Skin of body (tissue), 2 donors: ENCODE results near the gene TMEM235. TPM values are rescaled to one million over a fixed set of nuclear protein-coding genes. Genes with fewer than 3 reads are reported as not detected.

Experiments
- DNase-seq: peaks from one replicate; lab custom pipeline; 2025; lab: John Stamatoyannopoulos, UW
- total RNA-seq: library from RNA; depleted of rRNA; stranded (reverse); fragments of >200 nt; gene quantifications from one replicate; pipeline ENCODE4 v1.2.3, GENCODE V29; 2014

The TMEM235 gene
- total RNA-seq, 1 donor from 2014 or later, result not detected

DNA sequence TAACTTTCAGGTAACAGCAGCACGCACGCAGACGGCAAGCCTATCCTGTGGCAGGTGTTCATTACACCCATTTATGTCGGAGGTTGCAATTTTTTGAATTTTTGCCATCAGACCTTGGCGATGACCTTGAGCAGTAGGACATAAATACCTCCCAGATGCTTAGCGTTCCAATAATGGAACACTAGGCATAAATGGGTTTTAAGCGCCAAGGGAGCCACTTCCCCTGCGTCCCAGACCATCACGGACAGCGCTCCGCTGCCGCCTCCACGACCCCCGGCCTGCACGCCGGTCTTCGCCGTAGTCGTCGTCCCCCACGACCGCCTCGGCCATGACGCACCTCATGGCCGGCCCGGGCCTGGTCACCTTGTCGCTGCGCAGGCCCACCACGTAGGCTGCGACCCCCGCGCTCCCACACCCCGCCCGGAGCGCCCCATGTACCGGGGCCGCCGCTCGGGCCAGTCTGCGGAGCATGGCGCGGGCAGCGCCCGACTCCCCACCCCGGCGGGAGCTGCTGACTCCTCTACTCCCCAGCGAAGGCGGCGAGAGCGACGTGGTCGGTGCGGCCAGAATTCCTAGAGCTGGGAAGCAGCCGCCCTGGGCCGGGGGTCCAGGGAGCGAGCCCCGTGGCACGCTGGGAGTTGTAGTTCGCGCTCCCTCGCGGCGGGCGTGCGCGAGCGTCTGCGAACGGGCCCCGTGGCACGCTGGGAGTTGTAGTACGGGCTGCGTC, 22.7 kb downstream of the TMEM235 start:
- DNase-seq, result peak; percentile 74

DNA sequence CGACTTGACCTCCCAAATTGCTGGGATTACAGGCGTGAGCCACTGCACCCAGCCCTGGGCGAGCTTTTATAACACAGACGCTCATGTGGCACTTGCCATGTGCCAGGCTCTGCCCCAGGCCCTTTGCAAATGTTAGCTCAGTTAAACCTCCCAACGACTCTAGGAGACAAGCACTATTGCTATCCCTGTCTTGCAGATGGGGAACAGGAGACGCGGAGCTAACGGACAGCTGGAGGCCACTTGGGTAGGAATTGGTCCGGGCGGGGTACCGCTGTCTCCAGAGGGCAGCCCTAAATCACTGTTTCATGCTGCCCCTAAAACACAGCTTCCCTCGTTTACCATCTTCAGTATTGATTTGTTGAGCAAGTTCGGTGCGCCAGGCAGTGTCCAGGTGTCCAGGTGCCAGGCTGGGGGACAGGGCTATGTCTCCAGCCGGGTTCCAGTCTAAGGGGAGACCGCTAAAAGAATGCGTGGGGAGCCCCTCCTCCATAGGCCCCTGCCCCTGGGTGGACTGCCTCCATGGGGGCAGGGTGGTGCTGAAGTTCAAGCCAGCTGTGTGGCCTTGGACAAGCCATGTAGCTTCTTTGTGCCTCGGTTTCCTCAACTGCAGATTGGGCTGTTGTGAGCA, 23.7 kb downstream of the TMEM235 start:
- DNase-seq, result no peak

DNA sequence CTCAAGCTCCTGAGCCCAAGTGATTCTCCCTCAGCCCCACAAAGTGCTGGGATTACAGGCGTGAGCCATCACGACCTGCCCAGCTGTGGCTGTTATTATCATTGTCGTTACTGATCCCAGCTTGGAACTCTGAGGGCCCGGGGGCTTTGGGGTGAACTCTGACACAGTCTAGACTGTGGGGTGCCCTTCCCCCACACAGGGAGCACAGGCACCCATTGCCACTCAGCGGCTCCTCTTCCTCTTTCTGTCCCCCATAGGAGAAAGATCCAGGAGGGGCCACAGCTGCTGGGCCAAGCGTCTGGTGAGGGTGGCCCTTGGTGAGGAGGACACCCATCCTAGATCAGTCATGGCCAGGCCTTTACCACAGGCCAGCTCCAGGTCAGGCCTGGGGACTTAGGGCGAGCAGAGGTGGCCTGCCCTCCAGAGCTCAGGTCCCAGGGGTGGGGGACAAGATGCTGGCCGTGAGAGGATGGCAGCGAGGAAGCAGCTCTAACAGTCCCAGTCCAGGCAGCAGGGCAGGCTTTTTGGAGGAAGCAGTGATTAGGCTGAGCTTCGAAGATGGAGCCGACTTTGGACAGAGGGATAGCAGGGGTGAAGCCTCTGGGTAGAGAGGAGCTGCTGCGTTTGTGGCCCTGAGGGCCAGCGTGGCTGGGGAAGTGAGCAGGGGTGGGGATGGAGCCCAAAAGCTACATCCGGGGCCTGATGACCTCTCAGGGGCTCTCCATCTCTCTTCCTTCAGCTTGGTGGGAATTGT, 24.7 kb downstream of the TMEM235 start:
- DNase-seq, result no peak

DNA sequence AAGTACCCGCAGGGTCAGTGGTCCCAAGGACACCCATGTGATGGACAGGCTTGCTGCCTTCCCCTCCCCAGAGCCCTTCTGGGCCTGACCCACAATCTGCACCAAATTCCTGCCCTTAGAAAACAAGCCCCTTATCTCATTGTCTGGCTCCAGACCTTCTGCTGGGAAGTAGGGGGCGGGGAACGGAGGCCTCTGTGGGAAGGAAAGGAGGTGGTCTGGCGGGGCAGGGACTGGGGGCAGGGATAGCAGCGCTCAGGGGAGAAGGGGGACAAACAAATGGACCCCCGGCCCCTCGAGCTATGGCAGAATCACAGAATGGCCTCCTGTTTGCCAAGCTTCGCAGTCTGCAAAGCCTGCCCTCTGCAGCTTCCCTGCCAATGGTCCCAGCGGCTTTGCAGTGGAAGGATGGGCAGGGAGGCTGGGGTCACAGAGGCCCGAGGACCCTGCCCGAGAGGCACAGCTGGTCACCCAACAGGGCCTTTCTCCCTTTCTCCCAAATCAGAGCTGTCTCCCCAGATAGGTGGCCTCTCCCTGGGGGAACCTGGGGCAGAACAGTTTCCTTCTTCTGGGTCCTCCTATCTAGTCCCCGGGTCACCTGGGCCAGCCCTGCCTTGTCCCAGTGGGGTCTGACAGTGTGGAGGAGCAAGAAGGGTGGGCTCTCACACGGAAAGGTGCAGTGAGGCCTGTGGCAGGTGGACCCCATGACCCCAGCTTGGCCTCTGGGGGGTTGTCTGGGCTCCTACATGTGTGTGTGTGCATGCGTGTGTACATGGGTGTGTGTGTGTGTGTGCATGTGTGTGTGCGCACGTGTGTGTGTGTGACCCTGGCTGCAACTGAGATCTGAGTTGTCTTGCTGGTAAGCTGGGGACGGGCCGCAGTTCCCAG, 25.5 kb downstream of the TMEM235 start:
- no peak for DNase-seq

DNA sequence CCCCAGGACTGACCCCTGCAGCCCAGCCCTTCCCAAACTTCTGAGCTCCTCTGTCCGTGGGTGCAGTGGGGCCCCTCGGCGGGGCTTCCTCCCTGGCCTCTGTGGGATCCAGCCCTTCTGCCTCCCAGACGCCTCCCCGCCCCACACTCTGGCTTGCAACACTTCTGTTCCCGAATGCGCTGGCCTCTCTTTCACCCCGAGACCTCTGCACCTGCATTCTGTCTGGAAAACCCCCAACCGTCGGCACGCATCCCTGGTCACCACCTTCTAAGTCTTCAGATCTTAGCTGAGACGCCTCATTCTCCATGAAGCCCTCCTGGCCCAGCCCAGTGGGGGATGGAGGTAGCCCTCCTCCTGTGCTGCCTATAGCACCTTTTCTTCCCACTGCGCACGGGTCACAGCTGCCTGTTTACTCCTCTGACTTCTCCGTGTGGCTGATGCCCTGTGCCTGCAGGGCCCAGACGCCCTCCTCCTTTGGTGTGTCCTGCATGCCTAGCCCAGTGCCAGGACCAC, 26.4 kb downstream of the TMEM235 start:
- DNase-seq, result no peak

DNA sequence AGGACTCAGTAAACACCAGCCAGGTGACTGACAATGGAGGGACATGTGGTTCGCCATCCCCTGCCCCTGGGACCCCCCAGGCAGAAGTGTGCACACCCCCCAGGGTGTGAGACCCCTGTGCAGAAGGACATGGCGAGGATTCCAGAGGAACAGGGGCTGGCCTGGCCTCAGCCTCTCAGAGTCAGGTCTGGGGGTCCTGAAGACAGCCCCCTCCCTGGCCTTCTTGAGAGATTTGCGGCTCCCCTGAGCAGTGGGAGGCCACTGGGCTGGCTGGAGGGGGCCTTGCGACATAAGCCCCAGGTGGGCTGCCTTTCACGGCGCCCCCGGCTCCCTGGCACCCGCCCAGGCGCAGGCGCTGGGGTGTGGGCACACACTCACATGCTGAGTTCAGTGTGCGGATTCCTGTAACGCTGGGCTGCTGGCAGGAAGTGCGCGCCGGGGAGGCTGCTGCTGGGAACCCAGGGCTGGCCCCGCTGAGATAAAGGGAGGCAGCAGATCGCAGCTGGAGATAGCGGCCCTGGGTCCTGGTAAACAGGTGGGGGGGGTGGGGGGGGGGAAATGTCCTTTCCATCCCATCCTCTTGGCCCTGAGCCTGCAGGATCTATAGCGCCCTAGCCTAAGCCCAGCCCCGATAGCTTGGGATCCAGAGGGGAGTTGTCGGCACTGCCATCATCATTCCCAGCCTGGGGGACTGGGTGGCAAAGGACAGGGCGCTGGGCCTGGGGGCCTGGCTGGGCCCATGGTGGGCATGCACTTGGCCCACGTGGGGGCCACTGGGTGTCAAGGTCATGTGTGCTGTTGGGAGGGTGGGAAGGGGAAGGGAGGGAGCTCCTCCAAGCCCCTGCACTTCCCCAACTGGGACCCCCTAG, 27.1 kb downstream of the TMEM235 start:
- no peak for DNase-seq

DNA sequence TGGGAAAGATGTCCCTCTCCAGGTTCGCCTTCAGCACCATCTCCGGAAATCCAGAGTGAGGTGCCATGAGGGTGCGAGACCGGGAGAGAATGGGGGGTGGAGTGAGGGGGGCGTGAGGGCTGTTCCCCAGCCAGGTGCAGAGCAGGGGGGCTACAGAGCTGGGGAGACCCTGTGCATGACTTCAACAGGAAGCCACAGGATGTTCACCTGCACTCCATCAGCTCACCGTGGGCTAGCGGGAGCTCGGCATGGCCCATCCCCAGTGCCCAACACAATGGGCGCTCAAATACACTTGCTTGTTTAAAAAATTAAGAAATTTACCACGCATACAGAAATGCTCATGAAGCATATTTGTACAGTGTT, 27.7 kb downstream of the TMEM235 start:
- DNase-seq, result no peak

DNA sequence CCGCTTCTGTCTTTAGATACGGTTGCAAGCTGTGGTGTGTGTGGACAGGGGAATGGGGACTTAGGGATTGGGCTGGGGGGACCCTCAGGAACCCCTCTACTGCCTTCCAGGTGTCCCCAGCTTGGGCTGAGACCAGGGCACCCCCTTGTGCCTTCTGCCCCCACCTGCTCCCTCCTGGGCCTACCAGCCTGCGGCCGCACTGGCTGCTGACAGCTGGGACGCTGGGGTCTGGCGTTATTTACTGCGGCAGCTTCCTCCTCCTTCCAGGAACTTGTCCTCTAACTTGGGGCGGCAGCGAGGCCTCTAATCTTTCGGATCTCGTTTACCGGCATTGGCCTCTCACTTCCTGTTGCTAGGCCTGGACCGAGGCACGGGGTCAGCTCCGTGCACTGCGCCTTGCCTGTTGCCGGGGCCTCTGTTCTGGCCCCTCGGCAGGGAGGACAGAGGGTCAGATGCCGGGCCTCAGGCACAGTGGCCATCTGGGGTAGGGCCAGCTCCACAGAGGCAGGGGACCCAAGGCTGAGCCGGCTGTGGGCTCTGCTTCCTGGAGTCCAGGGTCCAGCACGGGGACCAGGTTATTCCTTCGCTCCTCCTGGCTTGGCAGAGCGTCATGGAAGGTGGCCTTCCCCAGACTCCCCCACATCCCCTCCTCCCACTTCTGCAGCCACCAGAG, 31.8 kb downstream of the TMEM235 start:
- DNase-seq, result no peak

DNA sequence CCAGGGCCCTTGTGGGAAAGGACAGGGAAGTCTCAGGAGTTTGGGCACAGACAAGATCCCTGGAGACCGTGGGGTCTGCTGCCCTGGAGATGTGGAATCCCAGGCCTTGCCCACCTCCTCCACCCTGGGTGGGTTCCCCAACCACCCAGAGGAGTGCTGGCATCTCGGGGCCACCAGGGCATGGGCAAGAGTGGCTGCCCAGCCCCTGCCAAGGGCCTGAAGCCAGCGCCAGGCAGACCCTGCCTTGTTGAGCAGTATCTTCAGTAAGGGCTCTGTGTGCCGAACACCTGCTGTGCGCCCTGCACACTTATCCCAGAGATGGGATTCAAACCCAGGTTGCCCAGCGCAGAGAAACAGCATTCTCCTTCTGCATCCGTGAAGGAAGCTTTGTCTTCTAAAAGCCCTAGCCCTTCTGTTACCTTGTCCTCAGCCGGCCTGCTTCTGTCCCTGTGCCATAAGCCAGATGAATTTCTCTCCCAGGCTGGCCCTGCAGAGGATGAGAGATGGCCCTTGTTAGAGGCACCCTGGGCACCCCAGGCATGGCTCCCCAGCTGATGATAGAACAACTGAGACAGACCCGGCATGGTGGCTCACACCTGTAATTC, 32.4 kb downstream of the TMEM235 start:
- no peak for DNase-seq

DNA sequence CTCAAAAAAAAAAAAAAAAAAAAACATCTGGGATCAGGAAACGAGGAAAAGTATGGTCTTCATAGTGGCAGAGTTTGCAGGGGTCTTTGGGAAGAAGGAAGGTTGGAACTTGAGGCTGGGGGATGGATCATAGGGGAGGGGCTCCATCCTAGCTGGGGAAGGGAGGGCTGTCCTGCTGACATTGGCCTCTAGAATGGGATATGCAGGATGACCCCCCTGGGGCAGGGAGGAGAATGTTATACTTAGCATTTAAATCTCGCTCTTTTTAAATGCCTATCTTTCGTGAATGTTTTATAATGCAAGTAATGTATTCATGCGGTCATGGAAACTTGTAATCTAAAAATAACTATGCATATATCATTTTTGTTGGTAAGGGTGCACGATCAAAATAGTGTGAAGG, 33.2 kb downstream of the TMEM235 start:
- peak; percentile 27 for DNase-seq

DNA sequence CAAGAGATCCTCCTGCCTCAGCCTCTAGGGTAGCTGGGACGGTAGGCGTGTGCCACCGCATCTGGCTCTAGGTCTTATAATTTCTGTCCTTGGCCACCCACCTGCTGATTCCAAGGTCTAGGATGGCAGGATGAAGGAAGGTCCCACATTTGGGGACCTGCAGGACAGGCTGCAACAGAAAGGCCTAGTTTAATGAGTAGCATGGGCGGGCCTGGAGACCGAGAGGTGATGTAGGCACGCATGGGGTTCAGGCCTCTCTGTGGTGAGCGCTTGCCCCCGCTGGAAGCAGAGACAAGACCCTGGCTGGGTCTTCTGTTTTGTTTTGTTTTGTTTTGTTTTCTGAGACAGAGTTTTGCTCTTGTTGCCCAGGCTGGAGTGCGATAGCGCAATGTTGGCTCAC, 33.7 kb downstream of the TMEM235 start:
- DNase-seq, result no peak

DNA sequence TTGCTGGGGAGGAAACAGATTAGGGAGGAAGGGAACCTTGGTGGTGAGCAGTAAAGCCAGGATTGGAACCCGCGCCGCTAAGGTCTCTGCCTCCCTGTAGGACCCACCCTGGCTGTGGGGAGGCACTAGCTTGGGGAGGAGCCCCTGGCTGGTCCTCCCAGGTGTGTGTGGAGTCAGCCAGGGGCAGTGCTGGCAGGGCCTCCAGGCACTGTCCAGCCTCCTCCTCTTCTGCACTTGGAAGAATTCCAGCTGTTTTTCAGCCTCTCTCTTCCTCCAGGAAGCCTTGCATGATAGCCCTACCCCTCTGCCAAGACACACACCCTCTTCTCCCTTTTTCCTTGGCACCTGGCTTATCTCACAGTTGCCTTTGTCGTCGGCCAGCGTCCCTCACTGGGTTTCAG, 34.8 kb downstream of the TMEM235 start:
- no peak for DNase-seq

DNA sequence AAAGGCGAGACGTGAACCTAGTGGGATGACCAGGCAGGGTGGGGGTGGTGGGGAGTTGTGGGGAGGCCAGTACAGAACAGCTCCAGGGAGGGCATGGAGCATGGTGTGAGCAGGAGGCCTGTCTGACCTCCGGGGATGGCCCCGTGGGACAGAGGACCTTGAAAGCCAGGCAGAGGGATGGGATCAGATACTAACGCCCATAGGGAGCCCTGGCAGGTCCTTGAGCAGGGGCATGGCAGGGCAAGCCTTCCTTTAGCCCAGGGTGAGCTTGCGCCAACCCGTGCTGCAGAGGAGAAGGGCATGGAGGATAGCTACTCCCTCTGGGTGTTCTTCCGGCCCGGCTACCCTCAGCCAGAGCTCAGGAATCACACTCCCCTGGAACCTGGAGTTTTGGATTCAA, 35.3 kb downstream of the TMEM235 start:
- no peak for DNase-seq

DNA sequence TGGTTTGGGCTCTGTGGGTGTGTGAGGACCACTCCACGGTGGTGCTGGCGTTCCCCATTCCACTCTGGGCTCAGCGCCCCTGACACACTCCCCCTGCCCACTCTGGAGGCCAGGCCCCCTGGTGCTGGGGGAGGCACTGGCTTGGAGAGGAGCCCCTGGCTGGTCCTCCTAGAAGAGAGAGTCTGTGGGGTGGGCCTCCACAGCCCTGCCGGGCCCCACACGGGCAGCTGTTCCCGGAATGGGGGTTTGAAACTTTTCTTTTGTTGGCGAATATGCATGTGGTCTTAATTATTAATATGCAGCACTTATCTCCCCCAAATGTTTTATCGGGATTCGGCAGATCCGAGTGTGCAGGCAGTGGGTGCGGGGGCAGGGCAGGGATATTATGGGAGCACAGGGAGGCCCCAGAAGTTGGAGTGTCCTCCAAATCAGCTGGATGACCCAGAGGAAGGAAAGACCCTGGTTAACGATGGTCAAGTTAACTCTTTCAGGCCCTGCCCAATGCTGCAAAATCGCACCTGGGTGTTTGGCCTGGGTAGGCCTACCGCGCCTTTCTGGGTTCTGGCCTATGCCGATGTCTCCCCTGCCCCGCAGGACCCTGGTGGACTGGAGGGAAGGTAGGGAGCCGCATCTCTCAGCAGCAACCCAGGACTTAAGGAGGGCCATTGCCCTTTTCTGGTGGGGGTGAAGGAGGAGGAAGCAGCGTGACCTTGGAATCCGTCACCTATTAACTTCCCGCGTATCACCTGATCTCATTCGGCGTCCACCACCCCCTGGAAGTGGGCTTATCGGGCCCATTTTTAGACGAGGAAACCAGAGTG, 36.0 kb downstream of the TMEM235 start:
- no peak for DNase-seq

DNA sequence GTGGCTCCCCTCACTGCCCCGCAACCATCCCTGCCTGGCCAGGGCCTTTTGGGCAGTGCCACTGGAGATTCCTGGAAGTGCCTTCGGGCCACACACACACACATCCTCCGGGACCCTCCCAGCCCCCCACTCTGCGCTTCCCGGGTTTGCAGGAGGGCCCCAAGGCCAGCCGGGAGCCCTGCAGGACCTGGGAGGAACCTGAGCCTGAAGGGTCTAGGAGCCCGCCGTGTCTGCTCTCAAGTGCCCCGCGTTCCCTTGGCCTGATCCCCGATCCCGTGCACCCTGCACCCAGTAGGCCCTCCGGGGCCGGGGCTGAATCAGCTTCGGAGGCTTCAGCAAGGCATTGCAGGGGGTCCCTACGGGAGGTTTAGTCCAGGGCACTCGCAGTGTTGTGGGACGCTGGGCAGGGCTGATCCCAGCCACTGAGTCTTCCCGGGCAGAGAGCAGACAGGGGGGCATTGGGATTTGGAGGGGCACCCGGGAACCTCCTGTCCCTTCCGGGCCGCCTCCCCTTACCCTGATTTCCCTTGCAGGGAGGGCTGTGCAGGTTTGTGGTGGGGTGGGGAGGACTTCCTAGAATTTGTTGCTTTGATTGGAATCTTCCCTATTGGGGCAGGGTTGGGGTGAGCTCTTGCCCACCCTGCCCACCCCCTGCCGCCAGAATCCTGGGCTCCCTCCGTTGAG, 36.9 kb downstream of the TMEM235 start:
- no peak for DNase-seq

DNA sequence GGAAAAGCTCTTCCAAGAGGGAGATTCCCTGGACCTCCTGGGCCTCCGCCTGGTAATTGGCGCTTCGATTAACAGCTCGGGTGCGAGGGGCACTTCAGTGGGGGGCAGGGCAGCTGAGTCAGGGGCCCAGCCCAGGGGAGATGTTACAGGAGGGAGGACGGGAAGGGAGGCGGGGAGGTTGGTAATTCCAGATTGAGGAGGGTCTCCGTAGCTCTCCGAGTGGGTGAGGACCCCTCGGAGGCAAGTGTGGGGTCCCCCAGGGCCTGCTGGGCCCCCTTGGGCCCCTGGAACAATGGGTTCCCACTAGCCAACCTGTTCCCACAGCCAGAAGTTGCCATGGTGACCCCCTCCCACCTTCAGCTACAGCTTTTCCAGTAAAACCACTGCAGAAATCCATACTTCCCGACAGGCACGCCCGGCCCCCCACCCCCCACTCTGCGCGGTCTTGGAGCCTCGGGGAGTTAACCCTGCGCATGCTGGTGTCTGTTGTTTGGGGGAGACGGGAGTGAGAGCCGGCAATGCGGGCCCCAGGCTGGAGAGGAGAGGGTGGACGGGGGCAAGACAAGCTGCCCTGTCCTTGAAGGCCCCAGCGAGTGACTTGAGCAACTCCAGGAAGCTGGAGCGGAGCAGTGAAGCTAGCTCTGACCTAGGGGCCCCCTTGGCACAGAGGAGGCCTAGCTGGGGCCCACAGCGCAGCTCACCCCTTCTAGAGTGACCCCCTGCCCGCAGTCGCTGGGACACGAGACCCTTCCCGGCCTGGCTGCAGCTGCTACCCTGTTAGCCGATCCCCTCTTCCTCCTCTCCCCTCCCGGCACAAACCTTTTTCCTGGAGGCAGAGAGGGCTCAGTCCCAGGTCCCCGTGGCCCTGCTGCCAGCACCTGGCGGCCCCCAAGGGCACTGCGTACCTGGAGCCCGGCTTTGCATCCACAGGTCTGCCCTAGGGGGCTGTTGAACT, 37.8 kb downstream of the TMEM235 start:
- no peak for DNase-seq

DNA sequence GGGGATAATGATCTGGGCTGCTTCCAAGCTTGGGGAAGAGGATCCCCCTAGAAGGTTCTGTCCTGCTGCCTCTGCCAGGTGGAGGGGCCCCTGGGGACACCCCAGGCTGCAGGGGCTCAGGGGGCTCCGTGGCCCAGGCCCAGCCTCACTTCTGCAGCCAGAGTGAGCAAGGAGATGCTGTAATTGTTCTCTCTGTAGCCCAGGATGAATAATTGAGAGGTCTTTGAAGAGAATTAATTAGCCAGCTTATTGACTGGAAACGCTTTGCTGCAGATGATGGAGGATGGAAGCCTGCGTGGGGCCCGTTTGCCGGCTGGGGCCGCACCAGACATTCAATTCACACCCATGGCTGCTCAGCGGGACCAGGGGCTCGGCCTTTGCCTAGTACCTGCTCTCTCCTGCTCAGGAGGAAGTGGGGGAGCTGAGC, 38.5 kb downstream of the TMEM235 start:
- no peak for DNase-seq
